Natural killer cell (primary cell): ENCODE measurements around the gene ACCSL. TPM values are rescaled to one million over a fixed set of nuclear protein-coding genes. Genes with fewer than 3 reads are reported as not detected.

Experiments used
- ATAC-seq, 3 donors: fragments of 150-1000 bp in 2 of 3; fragments of 200-7000 bp in 1 of 3; cut with Tn5 transposase; 1 replicate in 1 of 3; 2 replicates in 2 of 3; pipeline ENCODE4 v1.10.0; 2021; ENCODE audit warnings: mild to moderate bottlenecking in 2 of 3, moderate library complexity in 2 of 3
- DNase-seq, 2 donors: peaks; one replicate each; pipeline versions ENCODE4 v3.0.0 to v3.0.0-alpha.2; 2013 to 2021; ENCODE audit warnings: mixed read lengths in 1 of 2
- H3K27ac ChIP-seq: one replicate; pipeline ENCODE4 v1.5.1; 2013; ENCODE audit warnings: mild to moderate bottlenecking, low read length
- H3K27me3 ChIP-seq: one replicate; pipeline ENCODE4 v1.6.1; 2013; ENCODE audit warnings: low read length; ENCODE audit not compliant: control insufficient read depth, insufficient read depth
- H3K36me3 ChIP-seq: one replicate; pipeline ENCODE4 v1.6.1; 2013; ENCODE audit warnings: low read length; ENCODE audit not compliant: control insufficient read depth, insufficient read depth
- H3K4me1 ChIP-seq: one replicate; pipeline ENCODE4 v1.6.1; 2013; ENCODE audit warnings: low read length; ENCODE audit not compliant: control insufficient read depth, insufficient read depth
- H3K4me3 ChIP-seq: one replicate; pipeline ENCODE4 v1.5.1; 2013; ENCODE audit warnings: low read length
- H3K9me3 ChIP-seq: one replicate; pipeline ENCODE4 v1.6.1; 2013; ENCODE audit warnings: low read length; ENCODE audit not compliant: control insufficient read depth, insufficient read depth
- H3K27ac Mint-ChIP-seq, 2 donors: one replicate each; pipeline ENCODE4 v1.8.0; 2022; ENCODE audit warnings: mild to moderate bottlenecking in 2 of 2, mixed read lengths in 2 of 2, moderate library complexity in 1 of 2
- H3K27me3 Mint-ChIP-seq, 2 donors: one replicate each; pipeline ENCODE4 v1.8.0; 2022; ENCODE audit warnings: low read depth in 2 of 2, mixed read lengths in 2 of 2
- H3K36me3 Mint-ChIP-seq: one replicate; pipeline ENCODE4 v1.8.0; 2022; ENCODE audit warnings: mixed read lengths
- H3K4me1 Mint-ChIP-seq, 2 donors: one replicate each; pipeline ENCODE4 v1.8.0; 2022; ENCODE audit warnings: mixed read lengths in 2 of 2
- H3K4me3 Mint-ChIP-seq: one replicate; pipeline ENCODE4 v1.8.0; 2022; ENCODE audit warnings: mild to moderate bottlenecking, moderate library complexity, mixed read lengths
- H3K9me3 Mint-ChIP-seq, 2 donors: one replicate each; pipeline ENCODE4 v1.8.0; 2022; ENCODE audit warnings: mixed read lengths in 2 of 2
- whole genome bisulfite sequencing: methylation state at CpG from one replicate; pipeline ENCODE4 v1.1.7; 2013; ENCODE audit warnings: missing lambda C conversion rate; ENCODE audit not compliant: insufficient coverage; 5-methylcytosine and 5-hydroxymethylcytosine counted together
- intact Hi-C: fragments of 100-400 bp; cut with micrococcal nuclease; formaldehyde crosslinking; loops from one replicate; pipeline ENCODE4 v1.14.2; 2022
- total RNA-seq, 4 donors: library from RNA; stranded (reverse); fragments of 120-200 nt in 1 of 4; gene quantifications; one replicate each; pipeline versions ENCODE4 v1.2.3 to v1.2.4, GENCODE V29; 2013 to 2022
- TF ChIP-seq, protein P1 (sequence below): fragments of 200-600 bp; IDR thresholded peaks from one replicate; pipeline ENCODE4 v1.8.0; 2022; ENCODE audit warnings: antibody characterized with exemption

Gene ACCSL
- total RNA-seq, 3 donors from 2014 or later (not counting 1 experiment from before 2014, with no cell fraction given): not detected

DNA sequence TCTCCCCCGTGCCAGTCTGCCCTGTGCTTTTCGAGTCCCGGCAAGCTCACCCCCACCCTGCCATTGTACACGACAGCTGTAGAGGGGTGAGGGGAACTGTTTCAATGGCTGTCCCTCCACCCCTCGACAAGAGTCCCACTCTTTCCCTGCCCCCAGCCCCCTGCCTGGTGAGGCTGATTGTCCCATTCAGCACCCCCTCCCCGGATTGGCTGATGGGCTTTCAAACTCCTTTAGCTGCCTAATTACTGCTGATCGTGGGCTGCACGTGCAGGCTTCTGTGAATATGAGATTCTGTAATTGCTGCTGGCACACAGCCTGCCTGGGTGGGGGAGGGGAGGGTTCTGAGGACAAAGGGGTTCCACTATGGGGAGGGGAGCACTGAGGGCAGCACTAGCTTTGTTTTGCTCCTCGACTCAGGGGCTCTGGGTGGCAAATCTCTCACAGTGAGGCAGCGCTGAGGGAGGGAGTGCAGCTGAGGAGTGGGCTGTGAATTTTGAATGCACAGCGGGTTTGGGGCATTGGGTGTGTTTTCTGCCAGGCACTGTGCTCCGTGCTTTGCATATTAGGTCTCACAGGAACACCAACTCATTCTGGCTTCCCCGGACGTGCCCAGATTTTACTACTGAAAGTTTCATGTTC is 42.6 kb upstream of the ACCSL start:
- WGBS: 71% methylated on average over 10 of the region's 14 CpGs
- Histone ChIP-seq H3K27me3 (no peaks in the 10 kb centered on the region), H3K4me3 (no peak overlapping the region), H3K27ac (no peak overlapping the region), H3K36me3 (no peaks in the 10 kb centered on the region), H3K4me1 (no peaks in the 10 kb centered on the region), H3K9me3 (no peaks in the 10 kb centered on the region)
- DNase-seq (no peak), ATAC-seq (no peak)
- TF ChIP-seq, protein P1, sequence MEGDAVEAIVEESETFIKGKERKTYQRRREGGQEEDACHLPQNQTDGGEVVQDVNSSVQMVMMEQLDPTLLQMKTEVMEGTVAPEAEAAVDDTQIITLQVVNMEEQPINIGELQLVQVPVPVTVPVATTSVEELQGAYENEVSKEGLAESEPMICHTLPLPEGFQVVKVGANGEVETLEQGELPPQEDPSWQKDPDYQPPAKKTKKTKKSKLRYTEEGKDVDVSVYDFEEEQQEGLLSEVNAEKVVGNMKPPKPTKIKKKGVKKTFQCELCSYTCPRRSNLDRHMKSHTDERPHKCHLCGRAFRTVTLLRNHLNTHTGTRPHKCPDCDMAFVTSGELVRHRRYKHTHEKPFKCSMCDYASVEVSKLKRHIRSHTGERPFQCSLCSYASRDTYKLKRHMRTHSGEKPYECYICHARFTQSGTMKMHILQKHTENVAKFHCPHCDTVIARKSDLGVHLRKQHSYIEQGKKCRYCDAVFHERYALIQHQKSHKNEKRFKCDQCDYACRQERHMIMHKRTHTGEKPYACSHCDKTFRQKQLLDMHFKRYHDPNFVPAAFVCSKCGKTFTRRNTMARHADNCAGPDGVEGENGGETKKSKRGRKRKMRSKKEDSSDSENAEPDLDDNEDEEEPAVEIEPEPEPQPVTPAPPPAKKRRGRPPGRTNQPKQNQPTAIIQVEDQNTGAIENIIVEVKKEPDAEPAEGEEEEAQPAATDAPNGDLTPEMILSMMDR: no peak
- H3K27ac Mint-ChIP-seq: no peak overlapping the region
- H3K4me1 Mint-ChIP-seq: no peaks in the 10 kb centered on the region
- peaks cover 0 to 6% of the 10 kb centered on the region in 2 donors for H3K27me3 Mint-ChIP-seq
- H3K9me3 Mint-ChIP-seq: no peaks in the 10 kb centered on the region
- H3K36me3 Mint-ChIP-seq: no peaks in the 10 kb centered on the region
- intact Hi-C loops: no loop called here
- no peak overlapping the region for H3K4me3 Mint-ChIP-seq

DNA sequence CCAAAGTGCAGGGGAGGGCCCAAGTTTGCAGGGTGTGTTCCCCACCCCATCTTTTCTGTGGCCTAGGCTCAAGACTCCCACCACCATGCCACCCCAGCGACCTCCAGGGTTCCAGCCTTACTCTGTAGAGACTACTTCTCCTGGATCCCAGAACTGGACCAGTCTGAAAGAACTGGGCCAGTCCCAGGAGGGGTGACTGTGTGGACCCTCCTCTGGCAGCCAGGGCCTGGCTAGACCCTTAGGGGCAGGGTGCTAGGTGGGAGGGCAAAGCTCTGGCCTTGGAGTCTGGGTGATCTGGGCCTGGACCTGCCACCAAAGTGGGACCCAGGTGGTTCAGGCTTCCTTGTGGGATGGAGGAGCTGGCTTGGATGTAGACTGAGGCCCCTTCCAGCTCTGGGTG is 41.8 kb upstream of the ACCSL start:
- ATAC-seq (no peak), DNase-seq (no peak)
- Mint-ChIP-seq H3K4me3 (no peak overlapping the region), H3K27ac (no peak overlapping the region), H3K36me3 (no peaks in the 10 kb centered on the region), H3K27me3 (peaks cover 7 to 8% of the 10 kb centered on the region in 2 donors), H3K4me1 (no peaks in the 10 kb centered on the region), H3K9me3 (no peaks in the 10 kb centered on the region)
- TF ChIP-seq, protein P1: no peak
- no peak overlapping the region for H3K4me3 ChIP-seq
- no peak overlapping the region for H3K27ac ChIP-seq
- no peaks in the 10 kb centered on the region for H3K4me1 ChIP-seq
- intact Hi-C loops: no loop called here
- H3K27me3 ChIP-seq: no peaks in the 10 kb centered on the region
- no peaks in the 10 kb centered on the region for H3K9me3 ChIP-seq
- WGBS: 69% methylated on average over 1 of the region's 1 CpG
- no peaks in the 10 kb centered on the region for H3K36me3 ChIP-seq

DNA sequence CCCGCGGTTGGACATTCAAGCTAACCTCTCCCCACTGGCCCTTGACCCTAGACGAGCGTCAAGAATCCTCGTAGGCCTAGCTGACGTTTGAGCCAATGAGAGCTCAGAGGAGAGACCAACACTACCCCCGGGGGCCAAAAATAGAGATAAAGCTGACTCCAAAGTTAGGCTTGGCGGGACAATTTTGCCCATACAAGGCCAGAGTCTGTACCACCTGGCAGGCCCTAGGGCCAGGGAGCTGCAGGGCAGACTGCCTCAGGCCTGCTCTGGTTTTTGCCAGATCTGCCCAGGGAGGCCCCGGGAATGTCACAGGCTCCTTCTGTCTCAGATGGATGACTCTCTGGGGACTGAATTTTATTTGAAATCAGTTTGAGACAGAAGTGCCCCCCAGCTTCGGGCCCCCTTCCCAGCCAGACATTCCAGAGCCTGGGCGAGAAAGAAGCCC is 40.8 kb upstream of the ACCSL start:
- Mint-ChIP-seq H3K4me3 (no peak overlapping the region), H3K4me1 (no peaks in the 10 kb centered on the region), H3K9me3 (no peaks in the 10 kb centered on the region), H3K27ac (no peak overlapping the region), H3K27me3 (peaks cover 12 to 14% of the 10 kb centered on the region in 2 donors), H3K36me3 (no peaks in the 10 kb centered on the region)
- WGBS: 90% methylated on average over 11 of the region's 11 CpGs
- Histone ChIP-seq H3K4me1 (no peaks in the 10 kb centered on the region), H3K27ac (no peak overlapping the region), H3K9me3 (no peaks in the 10 kb centered on the region), H3K36me3 (no peaks in the 10 kb centered on the region), H3K4me3 (no peak overlapping the region), H3K27me3 (no peaks in the 10 kb centered on the region)
- intact Hi-C loops: no loop called here
- no peak for DNase-seq
- no peak for ATAC-seq
- TF ChIP-seq, protein P1: no peak
